Measurements from ENCODE around the gene TMCC2. TPM values are rescaled to one million over a fixed set of nuclear protein-coding genes. Genes with fewer than 3 reads are reported as not detected.

TMCC2 gene
- total RNA-seq, 1 experiment from 2014 or later: 3.1 TPM

DNA sequence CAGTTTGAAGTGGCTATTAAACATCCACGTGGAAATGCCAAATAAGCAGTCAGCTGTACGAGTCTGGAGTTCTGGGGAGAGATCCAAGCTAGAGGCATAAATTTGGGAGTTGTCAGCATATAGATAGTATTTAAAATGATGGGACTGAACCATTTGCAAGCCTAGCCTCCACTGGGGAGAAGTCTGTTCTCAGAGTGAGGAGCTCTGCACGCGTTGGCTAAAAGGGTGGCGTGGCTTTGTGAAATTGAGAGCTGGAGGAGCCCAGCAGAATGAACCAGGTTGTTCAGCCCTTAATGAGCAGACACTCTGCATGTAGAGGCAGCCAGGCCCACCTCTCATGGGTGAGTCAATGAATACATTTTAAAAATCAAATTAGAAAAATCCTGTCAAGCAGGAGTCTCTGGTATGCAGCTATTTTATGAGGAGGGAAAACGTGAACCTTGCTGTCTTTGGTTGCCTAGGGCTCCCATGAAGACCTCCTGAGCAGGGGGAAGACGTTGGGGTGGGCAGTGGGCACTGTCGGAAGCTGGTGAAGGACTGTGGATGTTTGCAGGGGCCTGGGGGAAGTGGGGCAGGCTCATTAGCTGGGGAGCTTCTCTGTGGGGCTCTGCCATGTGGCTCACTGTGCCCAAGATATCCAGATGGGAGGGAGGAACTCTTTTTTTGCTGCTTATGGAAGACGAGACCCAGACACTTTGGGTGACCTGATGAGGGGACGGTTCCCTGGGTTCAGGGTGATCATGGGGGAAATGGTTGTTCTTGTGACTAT is 18.8 kb downstream of the TMCC2 start:
- ATAC-seq (no peak), DNase-seq (ENCODE audit: low read depth, low spot score) (no peak)
- H3K4me1 ChIP-seq (ENCODE audit: control insufficient read depth, insufficient read depth, low read length): no peaks in the 10 kb centered on the region
- TF ChIP-seq, protein P1, sequence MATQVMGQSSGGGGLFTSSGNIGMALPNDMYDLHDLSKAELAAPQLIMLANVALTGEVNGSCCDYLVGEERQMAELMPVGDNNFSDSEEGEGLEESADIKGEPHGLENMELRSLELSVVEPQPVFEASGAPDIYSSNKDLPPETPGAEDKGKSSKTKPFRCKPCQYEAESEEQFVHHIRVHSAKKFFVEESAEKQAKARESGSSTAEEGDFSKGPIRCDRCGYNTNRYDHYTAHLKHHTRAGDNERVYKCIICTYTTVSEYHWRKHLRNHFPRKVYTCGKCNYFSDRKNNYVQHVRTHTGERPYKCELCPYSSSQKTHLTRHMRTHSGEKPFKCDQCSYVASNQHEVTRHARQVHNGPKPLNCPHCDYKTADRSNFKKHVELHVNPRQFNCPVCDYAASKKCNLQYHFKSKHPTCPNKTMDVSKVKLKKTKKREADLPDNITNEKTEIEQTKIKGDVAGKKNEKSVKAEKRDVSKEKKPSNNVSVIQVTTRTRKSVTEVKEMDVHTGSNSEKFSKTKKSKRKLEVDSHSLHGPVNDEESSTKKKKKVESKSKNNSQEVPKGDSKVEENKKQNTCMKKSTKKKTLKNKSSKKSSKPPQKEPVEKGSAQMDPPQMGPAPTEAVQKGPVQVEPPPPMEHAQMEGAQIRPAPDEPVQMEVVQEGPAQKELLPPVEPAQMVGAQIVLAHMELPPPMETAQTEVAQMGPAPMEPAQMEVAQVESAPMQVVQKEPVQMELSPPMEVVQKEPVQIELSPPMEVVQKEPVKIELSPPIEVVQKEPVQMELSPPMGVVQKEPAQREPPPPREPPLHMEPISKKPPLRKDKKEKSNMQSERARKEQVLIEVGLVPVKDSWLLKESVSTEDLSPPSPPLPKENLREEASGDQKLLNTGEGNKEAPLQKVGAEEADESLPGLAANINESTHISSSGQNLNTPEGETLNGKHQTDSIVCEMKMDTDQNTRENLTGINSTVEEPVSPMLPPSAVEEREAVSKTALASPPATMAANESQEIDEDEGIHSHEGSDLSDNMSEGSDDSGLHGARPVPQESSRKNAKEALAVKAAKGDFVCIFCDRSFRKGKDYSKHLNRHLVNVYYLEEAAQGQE (IDR thresholded peaks at IDR 0.05; ENCODE audit: insufficient read depth in 1 of 2, low read depth in 2 of 2, low read length in 1 of 2): no peak
- TF ChIP-seq SIN3A (IDR thresholded peaks at IDR 0.05; ENCODE audit: borderline replicate concordance, insufficient read depth, low read depth, low read length) (no peak), TCF7L2 (IDR thresholded peaks at IDR 0.05; ENCODE audit: low read depth, low read length) (no peak), POLR2AphosphoS5 (IDR thresholded peaks at IDR 0.05; ENCODE audit: low read depth, low read length) (no peak)
- TF ChIP-seq, protein P2, sequence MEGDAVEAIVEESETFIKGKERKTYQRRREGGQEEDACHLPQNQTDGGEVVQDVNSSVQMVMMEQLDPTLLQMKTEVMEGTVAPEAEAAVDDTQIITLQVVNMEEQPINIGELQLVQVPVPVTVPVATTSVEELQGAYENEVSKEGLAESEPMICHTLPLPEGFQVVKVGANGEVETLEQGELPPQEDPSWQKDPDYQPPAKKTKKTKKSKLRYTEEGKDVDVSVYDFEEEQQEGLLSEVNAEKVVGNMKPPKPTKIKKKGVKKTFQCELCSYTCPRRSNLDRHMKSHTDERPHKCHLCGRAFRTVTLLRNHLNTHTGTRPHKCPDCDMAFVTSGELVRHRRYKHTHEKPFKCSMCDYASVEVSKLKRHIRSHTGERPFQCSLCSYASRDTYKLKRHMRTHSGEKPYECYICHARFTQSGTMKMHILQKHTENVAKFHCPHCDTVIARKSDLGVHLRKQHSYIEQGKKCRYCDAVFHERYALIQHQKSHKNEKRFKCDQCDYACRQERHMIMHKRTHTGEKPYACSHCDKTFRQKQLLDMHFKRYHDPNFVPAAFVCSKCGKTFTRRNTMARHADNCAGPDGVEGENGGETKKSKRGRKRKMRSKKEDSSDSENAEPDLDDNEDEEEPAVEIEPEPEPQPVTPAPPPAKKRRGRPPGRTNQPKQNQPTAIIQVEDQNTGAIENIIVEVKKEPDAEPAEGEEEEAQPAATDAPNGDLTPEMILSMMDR (IDR thresholded peaks at IDR 0.05): no peak
- no peaks in the 10 kb centered on the region for H3K27me3 ChIP-seq (ENCODE audit: control insufficient read depth, insufficient read depth, low read length)
- ChIA-PET CTCF (interaction anchor here (0.7 kb wide), 1 partner anchor 425 kb away, joined by 14 read pairs; no protein-coding TSS in a partner anchor), POLR2A (interaction anchor here (0.6 kb wide), 2 partner anchors 46 to 48 kb away, joined by 3 to 4 read pairs; no protein-coding TSS in a partner anchor)
- intact Hi-C loops (cut with micrococcal nuclease; ENCODE audit: unreplicated experiment) (no loop called here), in situ Hi-C loops (cut with HindIII; ENCODE audit: low pct_unique_long_range_greater_than_20kb, low sequenced_read_pairs) (no loop called here)
- no TSS peak for BruUV-seq (replicated peaks)
- H3K4me3 ChIP-seq (ENCODE audit: low read depth in 2 of 2, low read length in 2 of 2): no peak overlapping the region
- H3K27ac ChIP-seq (ENCODE audit: low read length): no peak overlapping the region
- no peaks in the 10 kb centered on the region for H3K9me3 ChIP-seq (ENCODE audit: control insufficient read depth, insufficient read depth, low read depth, low read length)
- H3K36me3 ChIP-seq (ENCODE audit: control insufficient read depth, insufficient read depth, low read length): no peaks in the 10 kb centered on the region

DNA sequence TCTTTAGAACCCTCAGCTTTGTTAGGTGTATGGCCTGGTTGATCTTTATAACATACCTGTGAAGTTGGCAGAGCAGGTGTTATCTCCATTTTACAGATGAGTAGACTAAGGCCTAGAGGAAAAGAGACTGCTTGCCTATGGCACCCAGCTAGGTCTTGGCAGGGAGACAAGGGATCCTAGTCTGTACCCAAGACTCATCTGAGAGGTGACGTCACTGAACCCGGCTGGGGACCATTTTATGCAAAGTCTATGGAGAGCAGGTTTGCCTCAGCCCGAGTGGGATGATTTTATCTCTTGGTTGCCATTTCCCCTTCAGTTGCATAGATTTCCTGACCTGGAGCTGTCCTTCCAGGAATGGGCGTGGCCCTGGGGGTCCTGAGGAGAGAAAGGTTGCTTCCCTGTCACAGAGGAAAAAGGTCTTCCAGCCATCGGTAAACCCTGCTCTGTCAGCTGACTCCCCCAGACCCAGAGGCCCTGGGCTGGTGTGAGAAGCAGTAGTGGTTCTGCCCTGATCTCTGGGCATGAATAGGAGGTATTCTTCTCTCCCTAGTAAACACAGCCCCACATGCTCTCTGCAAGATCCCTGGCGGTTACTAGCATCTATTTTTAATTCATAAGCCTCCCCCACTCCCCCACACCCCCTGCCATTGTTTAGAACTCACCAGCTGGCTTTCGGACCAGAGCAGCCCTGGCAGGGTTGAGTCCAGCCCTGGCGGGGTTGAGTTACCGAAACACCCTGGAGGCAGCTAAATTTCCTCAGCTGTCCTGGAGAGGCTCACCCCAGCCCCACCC is 19.6 kb downstream of the TMCC2 start:
- ChIA-PET CTCF (interaction anchor here (0.5 kb wide), 1 partner anchor 816 kb away, joined by 3 read pairs; no protein-coding TSS in a partner anchor), POLR2A (interaction anchor here (0.6 kb wide), 1 partner anchor 45 kb away, joined by 4 read pairs; no protein-coding TSS in a partner anchor)
- DNase-seq (ENCODE audit: low read depth, low spot score) (no peak), ATAC-seq (no peak)
- no peaks in the 10 kb centered on the region for H3K4me1 ChIP-seq (ENCODE audit: control insufficient read depth, insufficient read depth, low read length)
- intact Hi-C loops (cut with micrococcal nuclease; ENCODE audit: unreplicated experiment): no loop called here
- TF ChIP-seq, protein P2 (IDR thresholded peaks at IDR 0.05): no peak
- no peak for TF ChIP-seq POLR2AphosphoS5 (IDR thresholded peaks at IDR 0.05; ENCODE audit: low read depth, low read length)
- TF ChIP-seq SIN3A (IDR thresholded peaks at IDR 0.05; ENCODE audit: borderline replicate concordance, insufficient read depth, low read depth, low read length): no peak
- TF ChIP-seq, protein P1 (IDR thresholded peaks at IDR 0.05; ENCODE audit: insufficient read depth in 1 of 2, low read depth in 2 of 2, low read length in 1 of 2): no peak
- TF ChIP-seq TCF7L2 (IDR thresholded peaks at IDR 0.05; ENCODE audit: low read depth, low read length): no peak
- H3K27me3 ChIP-seq (ENCODE audit: control insufficient read depth, insufficient read depth, low read length): no peaks in the 10 kb centered on the region
- in situ Hi-C loops (cut with HindIII; ENCODE audit: low pct_unique_long_range_greater_than_20kb, low sequenced_read_pairs): no loop called here
- H3K27ac ChIP-seq (ENCODE audit: low read length): no peak overlapping the region
- no TSS peak for BruUV-seq (replicated peaks)
- H3K4me3 ChIP-seq (ENCODE audit: low read depth in 2 of 2, low read length in 2 of 2): no peak overlapping the region
- H3K9me3 ChIP-seq (ENCODE audit: control insufficient read depth, insufficient read depth, low read depth, low read length): no peaks in the 10 kb centered on the region
- H3K36me3 ChIP-seq (ENCODE audit: control insufficient read depth, insufficient read depth, low read length): no peaks in the 10 kb centered on the region
